ENCODE results near the gene LARGE1.
"Not testable (repeated sequence)": the region's sequence is repeated elsewhere in the genome, so short reads cannot be mapped to it uniquely, and the experiment has no call there.

Gene LARGE1

GRCh38 chr22:33575041-33575440, 345.2 kb downstream of the LARGE1 start:
- TF ChIP-seq ZFX (IDR thresholded peaks at IDR 0.05; ENCODE audit: borderline replicate concordance) (no peak), CTCF (IDR thresholded peaks at IDR 0.05) (no peak)
- no peak overlapping the region for H3K27ac ChIP-seq

GRCh38 chr22:33573479-33573878, 346.8 kb downstream of the LARGE1 start:
- TF ChIP-seq CTCF (IDR thresholded peaks at IDR 0.05) (no peak), ZFX (IDR thresholded peaks at IDR 0.05; ENCODE audit: borderline replicate concordance) (no peak)

GRCh38 chr22:33572086-33572485, 348.2 kb downstream of the LARGE1 start:
- TF ChIP-seq ZFX (IDR thresholded peaks at IDR 0.05; ENCODE audit: borderline replicate concordance) = no peak
- no peak for TF ChIP-seq CTCF (IDR thresholded peaks at IDR 0.05)
- H3K27ac ChIP-seq = no peak overlapping the region

More at GRCh38 chr22:33573479-33573878, 346.8 kb downstream of the LARGE1 start:
- H3K27ac ChIP-seq = no peak overlapping the region

- H3K27ac ChIP-seq = no peak overlapping the region
- no peak for TF ChIP-seq CTCF (IDR thresholded peaks at IDR 0.05)
- TF ChIP-seq ZFX (IDR thresholded peaks at IDR 0.05; ENCODE audit: borderline replicate concordance) = no peak
Observed at GRCh38 chr22:33570110-33570509, 350.2 kb downstream of the LARGE1 start.

- TF ChIP-seq CTCF (IDR thresholded peaks at IDR 0.05) = no peak
- TF ChIP-seq ZFX (IDR thresholded peaks at IDR 0.05; ENCODE audit: borderline replicate concordance) = no peak
- H3K27ac ChIP-seq = no peak overlapping the region
Observed at GRCh38 chr22:33569559-33569958, 350.7 kb downstream of the LARGE1 start.

GRCh38 chr22:33569018-33569417, 351.3 kb downstream of the LARGE1 start:
- H3K27ac ChIP-seq = no peak overlapping the region
- TF ChIP-seq CTCF (IDR thresholded peaks at IDR 0.05) = no peak
- TF ChIP-seq ZFX (IDR thresholded peaks at IDR 0.05; ENCODE audit: borderline replicate concordance) = no peak

- not testable (repeated sequence) for H3K27ac ChIP-seq
Observed at GRCh38 chr22:33566495-33566894, 353.8 kb downstream of the LARGE1 start.

- TF ChIP-seq CTCF (IDR thresholded peaks at IDR 0.05) (no peak), ZFX (IDR thresholded peaks at IDR 0.05; ENCODE audit: borderline replicate concordance) (no peak)
- H3K27ac ChIP-seq = no peak overlapping the region
Observed at GRCh38 chr22:33565580-33565995, 354.7 kb downstream of the LARGE1 start.
